AG09319 (cell line): ENCODE data around the gene C20orf144.
A peak's percentile ranks its signal among the peaks of the same experiment; 100 is the strongest.
"Not testable (repeated sequence)": the region's sequence is repeated elsewhere in the genome, so short reads cannot be mapped to it uniquely, and the experiment has no call there.

Source experiments
- DNase-seq: peaks from one replicate; pipeline ENCODE4 v3.0.0-alpha.2; 2010; ENCODE audit warnings: low read depth; ENCODE audit errors: extremely low read depth
- TF ChIP-seq, protein P1 (sequence below): IDR thresholded peaks from 2 replicates; pipeline ENCODE4 v1.5.1; 2011; ENCODE audit warnings: low read depth, mild to moderate bottlenecking, inconsistent platforms, low read length, moderate library complexity

C20orf144 gene

DNA sequence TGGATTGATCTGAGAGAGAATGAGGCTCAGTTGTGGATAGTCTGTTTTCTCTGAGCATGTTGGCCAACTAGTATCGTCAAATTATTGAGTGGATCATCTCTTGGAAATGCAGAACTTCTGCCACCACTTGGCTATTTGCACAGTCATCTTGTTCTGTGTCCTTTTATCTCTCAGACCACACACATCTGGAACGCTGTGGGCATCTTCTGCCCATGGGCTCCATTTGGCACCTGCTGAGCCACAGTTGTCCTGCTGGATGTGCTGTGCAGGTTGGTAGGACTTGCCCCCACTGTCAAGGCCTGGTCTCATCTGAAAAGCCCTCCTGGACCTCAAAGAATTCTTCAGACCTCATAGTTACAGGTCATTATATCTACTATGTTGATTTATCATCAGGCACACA lies 16.7 kb upstream of the C20orf144 start:
- TF ChIP-seq, protein P1, sequence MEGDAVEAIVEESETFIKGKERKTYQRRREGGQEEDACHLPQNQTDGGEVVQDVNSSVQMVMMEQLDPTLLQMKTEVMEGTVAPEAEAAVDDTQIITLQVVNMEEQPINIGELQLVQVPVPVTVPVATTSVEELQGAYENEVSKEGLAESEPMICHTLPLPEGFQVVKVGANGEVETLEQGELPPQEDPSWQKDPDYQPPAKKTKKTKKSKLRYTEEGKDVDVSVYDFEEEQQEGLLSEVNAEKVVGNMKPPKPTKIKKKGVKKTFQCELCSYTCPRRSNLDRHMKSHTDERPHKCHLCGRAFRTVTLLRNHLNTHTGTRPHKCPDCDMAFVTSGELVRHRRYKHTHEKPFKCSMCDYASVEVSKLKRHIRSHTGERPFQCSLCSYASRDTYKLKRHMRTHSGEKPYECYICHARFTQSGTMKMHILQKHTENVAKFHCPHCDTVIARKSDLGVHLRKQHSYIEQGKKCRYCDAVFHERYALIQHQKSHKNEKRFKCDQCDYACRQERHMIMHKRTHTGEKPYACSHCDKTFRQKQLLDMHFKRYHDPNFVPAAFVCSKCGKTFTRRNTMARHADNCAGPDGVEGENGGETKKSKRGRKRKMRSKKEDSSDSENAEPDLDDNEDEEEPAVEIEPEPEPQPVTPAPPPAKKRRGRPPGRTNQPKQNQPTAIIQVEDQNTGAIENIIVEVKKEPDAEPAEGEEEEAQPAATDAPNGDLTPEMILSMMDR, result no peak
- DNase-seq, result no peak

DNA sequence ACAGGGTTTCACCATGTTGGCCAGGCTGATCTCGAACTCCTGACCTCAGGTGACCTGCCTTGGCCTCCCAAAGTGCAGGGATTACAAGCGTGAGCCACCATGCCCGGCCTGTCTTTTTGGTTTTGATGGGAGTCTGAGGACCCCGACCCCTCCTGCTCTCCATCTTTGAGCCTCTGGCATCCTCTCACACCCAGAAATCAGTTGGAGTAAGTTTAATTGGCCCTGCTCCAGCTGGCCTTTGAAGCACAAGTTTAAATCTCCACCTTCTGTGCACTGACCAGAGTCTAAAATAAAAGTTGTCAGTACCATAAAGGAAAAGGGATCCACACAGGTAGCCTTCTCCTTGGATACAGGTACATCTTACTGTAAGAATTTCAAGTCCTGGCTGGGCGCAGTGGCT lies 15.9 kb upstream of the C20orf144 start:
- DNase-seq, result no peak
- TF ChIP-seq, protein P1, result no peak

DNA sequence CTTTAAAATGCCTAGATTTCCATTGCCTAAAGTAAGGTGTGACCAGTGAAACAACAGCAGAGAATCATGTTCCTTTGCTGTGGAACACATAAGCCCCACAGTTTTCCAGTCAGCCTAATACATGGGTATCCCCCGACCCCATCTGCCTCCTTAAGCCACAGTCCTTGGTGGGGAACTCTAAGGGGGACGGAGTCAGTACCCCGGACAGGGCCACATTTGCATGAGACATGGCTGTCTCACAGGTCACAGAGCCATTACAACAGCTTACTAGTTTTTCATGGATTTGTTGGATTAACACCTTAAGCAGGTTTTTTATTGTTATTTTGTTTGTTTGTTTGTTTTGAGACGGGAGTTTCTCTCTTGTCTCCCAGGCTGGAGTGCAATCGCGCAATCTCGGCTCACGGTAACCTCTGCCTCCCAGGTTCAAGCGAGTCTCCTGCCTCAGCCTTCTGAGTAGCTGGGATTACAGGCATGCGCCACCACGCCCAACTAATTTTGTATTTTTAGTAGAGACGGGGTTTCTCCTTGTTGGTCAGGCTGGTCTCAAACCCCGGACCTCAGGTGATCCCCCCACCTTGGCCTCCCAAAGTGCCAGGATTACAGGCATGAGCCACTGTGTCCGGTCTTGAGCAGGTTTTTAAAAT lies 15.0 kb upstream of the C20orf144 start:
- DNase-seq, result not testable (repeated sequence)

DNA sequence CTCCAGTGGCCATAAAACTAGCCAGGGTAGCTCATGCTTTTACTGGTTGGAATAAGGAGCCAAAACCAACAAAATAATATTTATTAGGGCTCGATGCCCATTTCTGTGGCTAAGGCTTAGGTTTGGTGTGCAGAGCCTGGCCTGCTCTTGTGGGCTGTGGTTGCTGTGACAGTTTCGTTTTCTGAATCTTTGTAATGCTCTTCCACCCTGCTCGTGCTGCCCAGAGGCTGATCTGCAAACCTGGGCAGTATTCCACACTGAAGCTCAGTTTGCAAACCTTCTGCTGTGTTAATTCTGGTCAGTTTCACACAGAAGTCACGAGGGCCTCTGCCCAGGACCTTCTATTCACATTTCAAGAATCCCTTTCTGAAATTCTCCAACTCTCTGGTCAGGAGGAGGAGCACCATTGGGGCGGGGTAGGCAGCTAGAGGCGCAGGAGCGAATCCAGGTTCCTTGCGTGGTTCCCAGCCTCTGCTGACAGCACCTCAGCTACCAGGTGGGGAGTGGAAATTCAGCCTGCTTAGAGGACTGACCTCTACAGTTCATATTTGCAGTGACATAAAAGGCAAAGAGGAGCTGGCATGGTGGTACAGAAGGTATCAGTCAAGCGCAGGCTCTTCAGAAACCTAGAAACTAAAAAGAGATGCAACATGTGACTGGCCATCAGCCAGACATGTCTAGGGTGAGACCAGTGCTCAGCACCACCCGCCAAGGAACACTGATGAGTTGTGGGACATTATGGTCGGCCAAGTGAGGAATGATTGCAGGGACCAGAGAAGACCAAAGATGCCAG lies 14.3 kb upstream of the C20orf144 start:
- TF ChIP-seq, protein P1, result no peak
- peak; percentile 38 for DNase-seq

DNA sequence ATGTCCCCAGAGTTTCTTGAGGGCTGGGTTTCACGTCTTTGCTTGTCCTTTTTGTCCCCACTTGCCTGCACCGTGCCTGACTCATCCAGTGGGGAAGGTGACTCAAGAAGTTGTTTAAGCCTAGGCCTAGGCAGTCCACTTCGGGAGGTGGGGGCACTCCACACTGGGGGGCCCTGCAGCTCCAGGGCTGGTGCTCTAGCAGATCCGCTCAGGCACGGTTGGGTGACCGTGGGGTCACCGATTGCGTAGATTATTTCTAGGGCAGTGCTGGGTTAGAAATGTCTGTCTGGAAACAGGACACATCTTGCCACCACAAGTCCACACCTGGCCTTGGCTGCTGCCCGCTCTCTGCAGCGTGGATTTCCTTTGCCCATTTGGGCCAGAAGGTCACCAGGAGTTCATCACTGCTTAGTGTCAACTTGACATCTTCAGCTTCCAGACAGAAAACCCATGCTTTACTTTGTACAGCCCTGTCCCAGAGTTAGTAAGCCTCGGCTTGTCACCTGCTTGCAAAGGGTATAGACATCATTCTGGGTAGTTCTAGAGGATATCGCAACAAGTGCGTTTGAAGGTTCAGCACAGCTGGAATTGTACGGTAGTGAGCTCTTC lies 13.6 kb upstream of the C20orf144 start:
- TF ChIP-seq, protein P1, result no peak
- DNase-seq, result no peak

DNA sequence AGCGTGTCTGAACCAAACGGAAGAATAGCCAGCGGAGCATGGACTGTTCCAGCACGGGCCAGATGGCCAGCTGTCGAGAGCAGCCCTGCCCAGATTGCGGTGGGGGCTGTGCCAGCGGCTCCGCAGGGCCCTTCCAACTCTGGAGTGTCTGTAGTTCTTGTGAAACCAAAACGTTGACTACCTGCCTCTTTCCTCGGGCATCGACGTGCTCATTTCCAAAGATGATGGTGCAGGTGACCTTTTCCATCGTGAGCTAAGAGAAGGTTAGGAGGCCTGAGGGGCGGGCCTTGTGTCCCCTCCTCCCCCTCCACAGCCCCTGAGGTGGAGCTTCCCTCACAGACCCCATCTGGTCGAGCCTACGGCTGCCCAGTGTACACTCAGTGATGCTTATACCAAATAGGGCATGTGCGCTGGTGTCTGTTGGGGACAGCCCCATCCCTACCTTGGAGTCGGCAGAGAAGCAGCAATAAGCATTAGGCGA lies 12.9 kb upstream of the C20orf144 start:
- DNase-seq, result no peak
- TF ChIP-seq, protein P1, result no peak

DNA sequence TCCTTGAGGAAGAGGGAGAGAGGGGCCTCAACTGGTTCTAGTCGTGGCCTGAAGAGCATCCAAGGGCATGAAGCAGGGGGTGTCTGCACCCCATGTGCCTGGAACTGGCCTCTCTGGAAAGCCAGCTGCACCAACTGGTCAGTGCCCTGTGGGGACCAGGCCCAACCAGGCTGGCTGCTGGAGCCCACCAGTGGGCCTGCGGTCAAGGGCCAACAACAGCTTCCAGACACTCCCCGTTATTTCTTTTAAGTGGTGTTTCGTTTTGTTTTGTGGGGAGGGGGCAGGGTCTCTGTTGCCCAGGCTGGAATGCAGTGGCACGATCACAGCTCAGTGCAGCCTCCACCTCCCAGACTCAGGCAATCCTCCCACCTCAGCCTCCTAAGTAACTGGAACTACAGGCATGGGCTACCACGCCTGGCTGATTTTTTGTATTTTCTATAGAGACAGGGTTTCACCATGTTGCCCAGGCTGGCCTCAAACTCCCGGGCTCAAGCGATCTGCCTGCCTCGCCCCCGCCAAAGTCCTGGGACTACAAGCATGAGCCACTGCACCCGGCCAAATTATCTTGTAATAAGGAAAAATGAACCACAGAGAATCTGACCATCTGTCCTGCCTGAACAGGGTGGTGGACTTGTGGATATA lies 11.9 kb upstream of the C20orf144 start:
- TF ChIP-seq, protein P1, result no peak

More for the DNA sequence above, 11.9 kb upstream of the C20orf144 start:
- no peak for DNase-seq
